T-cell (primary cell): ENCODE measurements around the gene MOB3B. TPM values are rescaled to one million over a fixed set of nuclear protein-coding genes. Genes with fewer than 3 reads are reported as not detected.

Experiments used
- ATAC-seq, 4 experiments: fragments of 200-7000 bp in 3 of 4; fragments of 150-1000 bp in 1 of 4; cut with Tn5 transposase; replicated peaks in 1 of 4; 1 replicate in 3 of 4; 2 replicates in 1 of 4; pipeline ENCODE4 v1.10.0; 2021; ENCODE audit warnings: moderate library complexity in 3 of 4, mild to moderate bottlenecking in 2 of 4, moderate number of reproducible peaks in 1 of 4
- CTCF ChIA-PET, 2 donors: fragments of 300-600 bp; sonication (Branson Sonifier 250); formaldehyde crosslinking; loops; one replicate each; lab custom pipeline; 2022; ENCODE audit warnings: antibody characterized with exemption in 2 of 2; lab: Charles Lee
- POLR2A ChIA-PET, 2 donors: fragments of 300-600 bp; sonication (Branson Sonifier 250); formaldehyde crosslinking; loops; one replicate each; lab custom pipeline; 2022; ENCODE audit warnings: antibody characterized with exemption in 2 of 2; lab: Charles Lee
- DNase-seq, 35 experiments: peaks; one replicate each; pipeline versions ENCODE4 v3.0.0 to v3.0.0-alpha.2; 2013 to 2023
- H3K27ac ChIP-seq: one replicate; pipeline ENCODE4 v1.5.1; 2013; ENCODE audit warnings: low read length
- H3K27me3 ChIP-seq, 2 experiments: replicated peaks in 1 of 2; 1 replicate in 1 of 2; 2 replicates in 1 of 2; pipeline versions ENCODE4 v1.6.1 to v1.7.0; 2013; ENCODE audit warnings: low read length in 1 of 2, mixed read lengths in 1 of 2; ENCODE audit not compliant: control insufficient read depth in 2 of 2, insufficient read depth in 2 of 2; ENCODE audit errors: extremely low read depth in 1 of 2
- H3K36me3 ChIP-seq, 2 donors: 1 replicate in 1 of 2; 2 replicates in 1 of 2; pipeline versions ENCODE4 v1.6.1 to v1.7.0; 2013; ENCODE audit warnings: low read length in 1 of 2; ENCODE audit not compliant: control insufficient read depth in 2 of 2, insufficient read depth in 1 of 2; ENCODE audit errors: extremely low read depth in 1 of 2
- H3K4me1 ChIP-seq, 2 experiments: 1 replicate in 1 of 2; 2 replicates in 1 of 2; pipeline versions ENCODE4 v1.6.1 to v1.7.0; 2013; ENCODE audit warnings: low read length in 2 of 2, mixed read lengths in 1 of 2; ENCODE audit not compliant: insufficient read depth in 2 of 2, control insufficient read depth in 1 of 2; ENCODE audit errors: extremely low read depth in 1 of 2
- H3K4me3 ChIP-seq, 2 donors: 1 replicate in 1 of 2; 2 replicates in 1 of 2; pipeline versions ENCODE4 v1.5.1 to v1.7.0; 2013; ENCODE audit warnings: mild to moderate bottlenecking in 2 of 2, low read length in 1 of 2, moderate library complexity in 1 of 2; ENCODE audit not compliant: control insufficient read depth in 1 of 2; ENCODE audit errors: extremely low read depth in 1 of 2
- H3K9me3 ChIP-seq: 2 replicates; pipeline ENCODE4 v1.7.0; 2013
- H3K27ac Mint-ChIP-seq, 2 donors: one replicate each; pipeline ENCODE4 v1.8.0; 2020 to 2021; ENCODE audit warnings: mild to moderate bottlenecking in 2 of 2, mixed read lengths in 2 of 2
- H3K27me3 Mint-ChIP-seq, 2 donors: one replicate each; pipeline ENCODE4 v1.8.0; 2021 to 2022; ENCODE audit warnings: mixed read lengths in 2 of 2
- H3K36me3 Mint-ChIP-seq: one replicate; pipeline ENCODE4 v1.8.0; 2021; ENCODE audit warnings: mixed read lengths
- H3K4me1 Mint-ChIP-seq, 3 donors: one replicate each; pipeline ENCODE4 v1.8.0; 2020 to 2022; ENCODE audit warnings: mixed read lengths in 3 of 3, mild to moderate bottlenecking in 1 of 3
- H3K4me3 Mint-ChIP-seq, 3 donors: one replicate each; pipeline ENCODE4 v1.8.0; 2020 to 2022; ENCODE audit warnings: mild to moderate bottlenecking in 3 of 3, mixed read lengths in 3 of 3, moderate library complexity in 3 of 3
- H3K9me3 Mint-ChIP-seq, 3 donors: one replicate each; pipeline ENCODE4 v1.8.0; 2020 to 2022; ENCODE audit warnings: mixed read lengths in 3 of 3
- WGBS: methylation state at CpG from one replicate; pipeline ENCODE4 v1.1.5; 2013; ENCODE audit warnings: missing lambda C conversion rate; ENCODE audit not compliant: insufficient coverage; 5-methylcytosine and 5-hydroxymethylcytosine counted together
- total RNA-seq, 35 experiments: library from RNA in 6 of 35; stranded (reverse) in 6 of 35; fragments of 120-200 nt in 1 of 35; gene quantifications; one replicate each; pipeline versions ENCODE4 v1.2.1 to v1.2.4 and lab custom pipeline; 2013 to 2026

The MOB3B gene
- total RNA-seq, 5 donors from 2014 or later (not counting 1 experiment from before 2014, with no cell fraction given): 0.40 to 0.72 (median 0.56) TPM

GRCh38 chr9:27487128-27487640 lies 42.4 kb downstream of the MOB3B start:
- CTCF ChIA-PET: no interaction called here
- Mint-ChIP-seq H3K4me3 (no peak overlapping the region), H3K9me3 (no peaks in the 10 kb centered on the region), H3K4me1 (peaks cover 16 to 31% (median 18%) of the 10 kb centered on the region in 3 donors), H3K27me3 (no peaks in the 10 kb centered on the region), H3K27ac (no peak overlapping the region), H3K36me3 (no peaks in the 10 kb centered on the region)
- no peaks in the 10 kb centered on the region for H3K36me3 ChIP-seq
- no peaks in the 10 kb centered on the region for H3K9me3 ChIP-seq
- POLR2A ChIA-PET: no interaction called here
- H3K4me3 ChIP-seq: no peak overlapping the region
- peaks cover 9 to 13% of the 10 kb centered on the region in 2 experiments for H3K4me1 ChIP-seq
- H3K27me3 ChIP-seq: no peaks in the 10 kb centered on the region
- ATAC-seq (no peak), DNase-seq (no peak)
- no peak overlapping the region for H3K27ac ChIP-seq
- 78% methylated on average over 2 of the region's 5 CpGs for WGBS

GRCh38 chr9:27485158-27485557 lies 44.5 kb downstream of the MOB3B start:
- H3K36me3 Mint-ChIP-seq: no peaks in the 10 kb centered on the region
- no peaks in the 10 kb centered on the region for H3K9me3 Mint-ChIP-seq
- POLR2A ChIA-PET: no interaction called here
- ATAC-seq (peak in 3 of 4 experiments; percentile 44 to 45 (median 45)), DNase-seq (peak in 1 of 35 experiments; percentile 10)
- H3K4me1 Mint-ChIP-seq: peaks cover 16 to 31% (median 18%) of the 10 kb centered on the region in 3 donors
- WGBS: no CpG with 5 or more reads among the region's 1 CpG
- no peaks in the 10 kb centered on the region for H3K27me3 ChIP-seq
- no peak overlapping the region for H3K4me3 Mint-ChIP-seq
- H3K4me1 ChIP-seq: peaks cover 9 to 10% of the 10 kb centered on the region in 2 experiments
- no peaks in the 10 kb centered on the region for H3K27me3 Mint-ChIP-seq
- no peaks in the 10 kb centered on the region for H3K36me3 ChIP-seq
- H3K4me3 ChIP-seq: no peak overlapping the region
- H3K27ac ChIP-seq: no peak overlapping the region
- peak overlapping the region; percentile 2 to 68 for H3K27ac Mint-ChIP-seq
- H3K9me3 ChIP-seq: no peaks in the 10 kb centered on the region
- CTCF ChIA-PET: no interaction called here

- Mint-ChIP-seq H3K4me1 (peaks cover 16 to 28% (median 18%) of the 10 kb centered on the region in 3 donors), H3K27ac (no peak overlapping the region), H3K9me3 (peaks cover 1 to 9% (median 4%) of the 10 kb centered on the region in 3 donors), H3K27me3 (no peaks in the 10 kb centered on the region), H3K4me3 (no peak overlapping the region), H3K36me3 (peaks cover under 1% of the 10 kb centered on the region)
- H3K9me3 ChIP-seq: no peaks in the 10 kb centered on the region
- no peak overlapping the region for H3K4me3 ChIP-seq
- no peaks in the 10 kb centered on the region for H3K27me3 ChIP-seq
- H3K4me1 ChIP-seq: peaks cover 9 to 10% of the 10 kb centered on the region in 2 experiments
- ATAC-seq (no peak), DNase-seq (no peak)
- CTCF ChIA-PET: interaction anchor here in 1 of 2 donors (0.6 kb wide), 1 partner anchor 561 kb away, joined by 3 read pairs; no protein-coding TSS in a partner anchor
- H3K27ac ChIP-seq: no peak overlapping the region
- POLR2A ChIA-PET: no interaction called here
- no peaks in the 10 kb centered on the region for H3K36me3 ChIP-seq
- WGBS: 94% methylated on average over 6 of the region's 6 CpGs
Measured at GRCh38 chr9:27483576-27483975, 46.0 kb downstream of the MOB3B start.

- H3K27ac ChIP-seq: no peak overlapping the region
- CTCF ChIA-PET: no interaction called here
- no peak overlapping the region for H3K4me3 ChIP-seq
- Mint-ChIP-seq H3K4me1 (peaks cover 16 to 28% (median 18%) of the 10 kb centered on the region in 3 donors), H3K36me3 (peaks cover 6% of the 10 kb centered on the region), H3K27me3 (no peaks in the 10 kb centered on the region), H3K4me3 (no peak overlapping the region), H3K9me3 (peaks cover 9 to 17% (median 10%) of the 10 kb centered on the region in 3 donors), H3K27ac (no peak overlapping the region)
- H3K4me1 ChIP-seq: peaks cover 9 to 10% of the 10 kb centered on the region in 2 experiments
- no peak for DNase-seq
- POLR2A ChIA-PET: no interaction called here
- H3K9me3 ChIP-seq: no peaks in the 10 kb centered on the region
- no peak for ATAC-seq
- H3K36me3 ChIP-seq: no peaks in the 10 kb centered on the region
- H3K27me3 ChIP-seq: no peaks in the 10 kb centered on the region
- WGBS: no CpG with 5 or more reads among the region's 2 CpGs
Measured at GRCh38 chr9:27482709-27483108, 46.9 kb downstream of the MOB3B start.

DNA sequence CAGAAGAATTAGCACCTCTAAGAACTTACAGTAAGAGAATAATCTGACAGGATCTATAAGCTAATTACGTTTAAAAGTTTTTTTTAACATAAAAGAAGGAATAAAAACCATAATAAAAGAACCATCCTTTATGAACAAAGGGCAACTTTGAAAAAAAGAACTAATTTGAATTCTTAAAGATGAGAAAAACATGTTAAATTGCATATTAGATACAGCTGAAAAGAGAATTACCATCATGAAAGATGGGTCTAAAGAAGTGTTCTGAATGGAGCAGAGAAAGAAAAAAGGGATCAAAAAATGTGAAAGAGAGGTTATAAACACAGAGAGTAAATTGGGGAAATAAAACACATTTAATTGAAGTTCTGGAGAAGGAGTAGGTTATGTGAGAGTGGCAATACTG lies 51.3 kb downstream of the MOB3B start:
- Mint-ChIP-seq H3K27me3 (no peaks in the 10 kb centered on the region), H3K36me3 (peaks cover 16% of the 10 kb centered on the region), H3K4me1 (peaks cover 0 to 2% (median 0%) of the 10 kb centered on the region in 3 donors), H3K9me3 (peaks cover 11 to 25% (median 14%) of the 10 kb centered on the region in 3 donors), H3K27ac (no peak overlapping the region), H3K4me3 (no peak overlapping the region)
- H3K27me3 ChIP-seq: no peaks in the 10 kb centered on the region
- H3K4me3 ChIP-seq: no peak overlapping the region
- H3K27ac ChIP-seq: no peak overlapping the region
- DNase-seq (no peak), ATAC-seq (no peak)
- no CpG with 5 or more reads among the region's 1 CpG for WGBS
- POLR2A ChIA-PET: no interaction called here
- H3K4me1 ChIP-seq: no peaks in the 10 kb centered on the region
- CTCF ChIA-PET: no interaction called here
- H3K36me3 ChIP-seq: no peaks in the 10 kb centered on the region
- H3K9me3 ChIP-seq: no peaks in the 10 kb centered on the region

DNA sequence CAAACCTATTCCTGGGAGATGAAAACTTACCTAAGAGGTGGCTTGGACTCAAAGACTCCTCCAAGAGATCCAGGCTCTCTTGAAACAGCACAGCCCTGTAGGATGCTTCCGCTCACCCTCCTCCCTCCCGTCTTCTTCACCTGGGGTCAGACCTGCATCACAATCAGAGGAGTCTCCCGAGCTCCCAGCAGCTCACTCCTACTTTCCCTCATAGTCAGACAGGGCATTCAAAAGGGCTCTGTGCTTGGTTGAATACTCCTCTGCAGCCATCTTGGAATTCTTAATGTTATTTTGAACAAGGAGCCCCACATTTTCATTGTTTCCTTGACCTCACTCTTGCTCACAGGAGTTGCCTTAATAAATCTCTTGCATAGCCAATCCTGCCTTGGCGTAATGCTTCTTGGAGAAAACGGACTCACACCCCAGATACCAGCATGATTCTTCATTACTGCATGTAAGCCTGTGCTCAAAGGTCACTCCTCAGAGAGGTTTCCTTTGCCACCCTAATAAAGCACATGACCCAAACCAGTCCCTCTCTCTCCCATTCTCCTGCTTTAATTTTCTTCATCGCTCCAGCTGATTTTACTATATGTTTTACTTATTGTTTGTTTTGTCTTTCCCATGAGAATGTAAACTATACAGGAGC lies 52.6 kb downstream of the MOB3B start:
- ATAC-seq (no peak), DNase-seq (no peak)
- Histone ChIP-seq H3K36me3 (no peaks in the 10 kb centered on the region), H3K27ac (no peak overlapping the region), H3K4me3 (no peak overlapping the region), H3K27me3 (no peaks in the 10 kb centered on the region), H3K4me1 (no peaks in the 10 kb centered on the region), H3K9me3 (no peaks in the 10 kb centered on the region)
- Mint-ChIP-seq H3K4me3 (no peak overlapping the region), H3K36me3 (peaks cover 16% of the 10 kb centered on the region), H3K27ac (no peak overlapping the region), H3K4me1 (no peaks in the 10 kb centered on the region), H3K9me3 (peaks cover 11 to 25% (median 14%) of the 10 kb centered on the region in 3 donors), H3K27me3 (no peaks in the 10 kb centered on the region)
- WGBS: 74% methylated on average over 5 of the region's 6 CpGs
- CTCF ChIA-PET: no interaction called here
- POLR2A ChIA-PET: no interaction called here
